Fibroblast of skin of left biceps (primary cell): ENCODE data around the gene PRKCB.
"Not testable (repeated sequence)": the region's sequence is repeated elsewhere in the genome, so short reads cannot be mapped to it uniquely, and the experiment has no call there.

Experiments
- DNase-seq, 2 experiments: peaks; one replicate each; pipeline ENCODE4 v3.0.0-alpha.2; 2013; ENCODE audit warnings: low read depth in 2 of 2

PRKCB gene

GRCh38 chr16:24235806-24236205, 400.0 kb downstream of the PRKCB start:
- DNase-seq = no peak

DNA sequence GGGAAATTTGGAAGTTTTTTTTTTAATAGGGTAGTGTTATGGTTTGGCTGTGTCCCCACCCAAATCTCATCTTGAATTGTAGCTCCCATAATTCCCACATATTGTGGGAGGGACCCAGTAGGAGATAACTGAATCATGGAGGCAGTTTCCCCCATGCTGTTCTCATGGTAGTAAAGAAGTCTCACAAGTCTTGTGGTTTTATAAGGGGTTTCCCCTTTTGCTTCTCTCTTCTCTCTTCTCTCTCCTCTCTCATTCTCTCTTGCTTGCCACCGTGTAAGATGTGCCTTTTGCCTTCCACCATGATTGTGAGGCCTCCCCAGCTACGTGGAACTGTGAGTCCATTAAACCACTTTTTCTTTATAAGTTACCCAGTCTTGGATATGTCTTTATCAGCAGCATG, 403.1 kb downstream of the PRKCB start:
- DNase-seq = not testable (repeated sequence)

DNA sequence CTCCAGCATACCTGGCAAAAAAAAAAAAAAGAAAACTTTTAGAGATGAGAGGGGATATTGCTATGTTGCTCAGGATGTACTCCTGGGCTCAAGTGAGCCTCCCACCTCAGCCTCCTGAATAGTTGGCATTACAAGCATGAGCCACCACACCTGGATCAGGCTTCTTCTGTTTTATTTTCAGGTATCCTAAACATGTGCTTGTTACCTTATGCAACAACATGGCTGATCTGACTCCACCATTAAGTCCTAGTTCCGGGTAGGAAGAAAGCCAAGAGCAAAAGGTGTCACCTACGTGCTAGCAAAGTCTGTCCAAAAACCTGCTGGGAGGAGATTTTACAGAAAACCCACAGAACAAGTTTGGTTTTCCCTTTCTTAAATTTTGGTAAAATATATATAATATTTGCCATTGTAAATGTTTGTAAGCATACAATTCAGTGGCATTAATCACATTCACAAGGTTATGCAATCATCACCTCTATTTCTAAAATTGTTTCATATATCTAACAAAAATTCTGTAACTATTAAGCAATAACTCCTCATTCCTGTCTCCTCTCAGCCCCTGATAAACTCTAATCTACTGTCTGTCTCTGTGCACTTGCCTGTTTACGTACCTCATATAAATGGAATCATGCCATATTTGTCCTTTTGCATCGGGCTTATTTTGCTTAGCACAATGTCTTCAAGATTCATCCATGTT, 411.3 kb downstream of the PRKCB start:
- DNase-seq = no peak

GRCh38 chr16:24253192-24253591, 417.4 kb downstream of the PRKCB start:
- no peak for DNase-seq

DNA sequence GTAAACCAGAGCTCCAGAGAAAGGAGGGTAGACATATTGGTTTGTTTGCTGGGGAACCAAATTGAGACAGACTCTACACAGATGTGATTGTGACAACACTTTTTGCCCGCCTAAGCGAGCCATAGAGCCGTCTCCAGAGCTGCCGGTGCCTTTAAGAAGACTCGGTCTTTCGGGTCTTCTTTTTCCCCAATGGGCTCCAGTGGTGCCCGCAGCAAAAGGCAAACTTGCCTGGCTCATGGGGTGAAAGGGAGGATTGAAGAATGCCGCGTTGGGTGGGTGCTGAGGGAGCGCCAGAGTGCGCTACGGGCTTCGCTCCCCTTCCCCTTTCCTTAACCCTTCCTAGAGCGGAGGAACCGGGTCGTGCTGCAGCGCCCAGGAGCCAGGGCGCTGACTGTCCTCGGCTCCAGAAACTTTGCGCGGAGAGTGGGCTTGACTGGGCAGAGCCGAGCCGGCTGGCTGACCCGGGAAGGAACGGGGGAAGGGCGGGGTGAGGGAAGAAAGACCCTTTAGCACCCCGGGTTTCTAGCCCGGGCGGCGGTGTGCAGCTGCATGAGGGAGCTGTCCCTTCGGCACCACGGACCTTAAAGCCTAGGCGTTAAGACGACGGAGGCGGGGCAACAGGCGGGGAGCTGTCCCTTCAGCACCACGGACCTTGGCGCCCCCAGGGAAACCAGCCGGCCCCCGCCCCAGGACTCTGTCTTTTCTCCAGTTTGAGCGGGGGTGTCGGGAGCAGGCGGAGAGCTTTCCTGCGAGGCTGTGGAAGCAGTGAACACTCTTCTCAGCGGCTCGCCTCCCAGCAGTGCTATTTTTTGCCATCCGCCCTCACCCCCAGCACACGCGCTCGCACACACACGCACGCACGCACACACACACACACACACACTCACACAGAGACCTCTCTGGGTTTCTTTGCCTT, 419.9 kb downstream of the PRKCB start, which contains the start of gene CACNG3:
Gene CACNG3, plus strand, starts transcription at position 880 of the 916 bp plus-strand sequence. CDS start 420 bp downstream, outside the sequence.
- DNase-seq = no peak

GRCh38 chr16:24257958-24258357, 422.2 kb downstream of the PRKCB start:
- no peak for DNase-seq

DNA sequence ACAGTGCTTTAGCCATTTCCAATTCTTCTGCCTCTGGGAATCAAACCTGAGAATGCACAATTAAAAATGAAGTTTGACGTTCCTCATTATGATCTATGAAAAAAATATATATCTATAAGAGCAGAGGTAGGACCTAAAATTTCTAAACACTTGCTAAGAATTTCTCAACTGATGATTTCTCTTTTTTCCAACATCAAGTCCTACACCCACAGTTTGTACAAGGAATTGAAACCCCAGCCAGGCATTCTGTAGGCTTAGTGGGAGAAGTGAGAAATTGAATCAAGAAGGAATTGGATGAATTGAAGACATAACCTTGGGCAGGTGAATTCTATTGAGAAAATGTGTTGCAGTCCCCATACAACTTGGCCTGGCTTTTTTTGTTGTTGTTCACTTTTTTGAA, 423.0 kb downstream of the PRKCB start:
- DNase-seq = no peak

DNA sequence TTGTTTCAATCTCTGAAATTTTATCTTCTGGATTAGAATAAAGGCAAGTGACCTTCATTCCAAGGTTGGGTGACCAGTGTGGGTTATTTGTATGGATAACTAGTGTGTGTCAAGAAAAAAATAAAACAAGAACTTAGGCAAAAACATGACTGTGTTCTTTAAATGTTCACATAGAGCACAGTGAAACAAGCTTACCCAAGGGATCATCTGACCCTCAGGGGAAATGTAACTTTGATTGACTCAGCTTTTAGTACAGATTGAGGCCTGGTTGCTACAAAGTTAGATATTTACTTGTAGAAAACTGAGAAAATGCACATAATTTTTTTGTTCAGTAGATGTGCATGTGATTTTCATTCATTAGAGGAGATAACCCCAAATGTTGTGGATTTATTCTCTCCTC, 427.0 kb downstream of the PRKCB start:
- no peak for DNase-seq
